Fibroblast of lung (primary cell): ENCODE results near the gene ZFAND2A. TPM values are rescaled to one million over a fixed set of nuclear protein-coding genes. Genes with fewer than 3 reads are reported as not detected.
"Not testable (repeated sequence)": the region's sequence is repeated elsewhere in the genome, so short reads cannot be mapped to it uniquely, and the experiment has no call there.

Experiments
- DNase-seq, 2 donors: peaks; one replicate each; pipeline versions ENCODE4 v3.0.0 to v3.0.0-alpha.2; 2010; ENCODE audit warnings: low read depth in 2 of 2
- H2AFZ ChIP-seq: 2 replicates; pipeline ENCODE4 v1.5.1; 2012; ENCODE audit warnings: low read length, control low read depth, inconsistent platforms
- H3K27ac ChIP-seq: 2 replicates; pipeline ENCODE4 v1.5.1; 2011; ENCODE audit warnings: low read length, control low read depth; ENCODE audit not compliant: insufficient read depth
- H3K27me3 ChIP-seq: 2 replicates; pipeline ENCODE4 v1.5.1; 2011; ENCODE audit warnings: mild to moderate bottlenecking, low read length; ENCODE audit not compliant: control insufficient read depth, insufficient read depth
- H3K36me3 ChIP-seq: 2 replicates; pipeline ENCODE4 v1.5.1; 2011; ENCODE audit warnings: low read length; ENCODE audit not compliant: control insufficient read depth, insufficient read depth
- H3K4me1 ChIP-seq: 2 replicates; pipeline ENCODE4 v1.5.1; 2011; ENCODE audit warnings: low read length; ENCODE audit not compliant: control insufficient read depth, insufficient read depth; ENCODE audit errors: extremely low read depth
- H3K4me2 ChIP-seq: 2 replicates; pipeline ENCODE4 v1.5.1; 2011; ENCODE audit warnings: low read length, control low read depth; ENCODE audit not compliant: insufficient read depth; ENCODE audit errors: extremely low read depth
- H3K4me3 ChIP-seq, 4 experiments: fragments of 200-600 bp in 1 of 4; sonication (generic) in 1 of 4; replicated peaks in 1 of 4; 2 replicates each; pipeline ENCODE4 v1.5.1; 2011 to 2016; ENCODE audit warnings: low read length in 4 of 4, low read depth in 3 of 4, mild to moderate bottlenecking in 3 of 4, control low read depth in 2 of 4, inconsistent platforms in 1 of 4, mixed read lengths in 1 of 4; ENCODE audit not compliant: insufficient read depth in 1 of 4; ENCODE audit errors: control extremely low read depth in 1 of 4
- H3K79me2 ChIP-seq: 2 replicates; pipeline ENCODE4 v1.5.1; 2012; ENCODE audit warnings: mild to moderate bottlenecking, low read length, inconsistent platforms; ENCODE audit not compliant: control insufficient read depth, insufficient read depth
- H3K9ac ChIP-seq: 2 replicates; pipeline ENCODE4 v1.5.1; 2011; ENCODE audit warnings: mild to moderate bottlenecking, low read length, control low read depth; ENCODE audit not compliant: insufficient read depth
- H3K9me3 ChIP-seq: 2 replicates; pipeline ENCODE4 v1.5.1; 2012; ENCODE audit warnings: low read depth, low read length; ENCODE audit not compliant: control insufficient read depth, insufficient read depth
- H4K20me1 ChIP-seq: 2 replicates; pipeline ENCODE4 v1.5.1; 2011; ENCODE audit warnings: low read length; ENCODE audit not compliant: control insufficient read depth, insufficient read depth; ENCODE audit errors: extremely low read depth
- CTCF ChIP-seq, 2 donors: IDR thresholded peaks in 1 of 2; conservative IDR thresholded peaks in 1 of 2; 1 replicate in 1 of 2; 2 replicates in 1 of 2; pipeline ENCODE4 v1.5.1; 2011 to 2012; ENCODE audit warnings: low read length in 2 of 2, control low read depth in 1 of 2, inconsistent platforms in 1 of 2, low read depth in 1 of 2, mild to moderate bottlenecking in 1 of 2
- EZH2 ChIP-seq: IDR thresholded peaks from 2 replicates; pipeline ENCODE4 v1.5.1; 2012; ENCODE audit warnings: low read length, control low read depth, mild to moderate bottlenecking; ENCODE audit errors: missing control alignments
- polyA plus RNA-seq, 2 donors: library from polyadenylated mRNA; depleted of rRNA in 1 of 2; stranded (reverse) in 1 of 2; unstranded in 1 of 2; fragments of >200 nt; gene quantifications; 2 replicates each; pipeline ENCODE4 v1.2.1, GENCODE V29; 2011 to 2012; ENCODE audit warnings: missing spikeins in 1 of 2
- total RNA-seq: library from RNA; depleted of rRNA; stranded (reverse); fragments of >200 nt; gene quantifications from 2 replicates; pipeline ENCODE4 v1.2.1, GENCODE V29; 2014

The ZFAND2A gene
- total and polyA plus RNA-seq, 2 donors (not counting 1 experiment from before 2014, with no cell fraction given): 20.5 to 35.1 TPM

GRCh38 chr7:1144269-1144771 lies 15.7 kb downstream of the ZFAND2A start:
- Histone ChIP-seq H3K4me1 (no peaks in the 10 kb centered on the region), H2AFZ (no peak overlapping the region), H3K36me3 (no peaks in the 10 kb centered on the region), H3K4me2 (no peak overlapping the region), H3K4me3 (no peak overlapping the region), H3K9me3 (no peaks in the 10 kb centered on the region), H3K79me2 (no peaks in the 10 kb centered on the region), H3K27me3 (no peaks in the 10 kb centered on the region), H3K27ac (no peak overlapping the region), H4K20me1 (no peaks in the 10 kb centered on the region), H3K9ac (no peak overlapping the region)
- peak in 1 of 2 donors; percentile 8 for TF ChIP-seq CTCF (conservative IDR thresholded peaks at IDR 0.05 in 1 of 2, IDR thresholded peaks at IDR 0.05 in 1 of 2; ENCODE audit: low read depth in 1 of 2, low read length in 2 of 2)
- TF ChIP-seq EZH2: no peak
- DNase-seq: peak; percentile 20 to 23

- not testable (repeated sequence) for DNase-seq, H2AFZ ChIP-seq, H3K36me3 ChIP-seq, H3K4me3 ChIP-seq, H3K9ac ChIP-seq, H3K27me3 ChIP-seq, H3K79me2 ChIP-seq, H3K9me3 ChIP-seq, H3K4me2 ChIP-seq, H3K27ac ChIP-seq, H3K4me1 ChIP-seq, H4K20me1 ChIP-seq
These were observed 17.0 kb downstream of the ZFAND2A start for GRCh38 chr7:1143031-1143430.

- Histone ChIP-seq H3K4me1 (no peaks in the 10 kb centered on the region), H2AFZ (no peak overlapping the region), H4K20me1 (no peaks in the 10 kb centered on the region), H3K9ac (no peak overlapping the region), H3K4me3 (no peak overlapping the region), H3K9me3 (no peaks in the 10 kb centered on the region), H3K4me2 (no peak overlapping the region), H3K27ac (no peak overlapping the region), H3K36me3 (no peaks in the 10 kb centered on the region), H3K79me2 (peaks cover 3% of the 10 kb centered on the region), H3K27me3 (no peaks in the 10 kb centered on the region)
- TF ChIP-seq EZH2 (no peak), CTCF (conservative IDR thresholded peaks at IDR 0.05 in 1 of 2, IDR thresholded peaks at IDR 0.05 in 1 of 2; ENCODE audit: low read depth in 1 of 2, low read length in 2 of 2) (no peak)
- no peak for DNase-seq
These were observed 17.9 kb downstream of the ZFAND2A start for GRCh38 chr7:1142051-1142635.
